ENCODE measurements around the gene PHACTR1. TPM values are rescaled to one million over a fixed set of nuclear protein-coding genes. Genes with fewer than 3 reads are reported as not detected.

The PHACTR1 gene
- total RNA-seq, 1 experiment from 2014 or later: 0.21 TPM

- H3K36me3 Mint-ChIP-seq (ENCODE audit: insufficient read depth, unreplicated experiment): no peaks in the 10 kb centered on the region
- TF ChIP-seq CTCF (IDR thresholded peaks at IDR 0.05; ENCODE audit: unreplicated experiment): no peak
- no TSS peak for BruUV-seq (replicated peaks)
- CTCF ChIA-PET: no interaction called here
- H3K4me1 Mint-ChIP-seq (ENCODE audit: low read depth, unreplicated experiment): no peaks in the 10 kb centered on the region
- no peak overlapping the region for H3K4me3 Mint-ChIP-seq (ENCODE audit: low read depth, unreplicated experiment)
- DNase-seq: no peak
- no peak overlapping the region for H3K27ac Mint-ChIP-seq (ENCODE audit: unreplicated experiment)
- intact Hi-C loops (cut with micrococcal nuclease; ENCODE audit: unreplicated experiment): no loop called here
- H3K9me3 Mint-ChIP-seq (ENCODE audit: low read depth, unreplicated experiment): no peaks in the 10 kb centered on the region
- H3K27me3 Mint-ChIP-seq (ENCODE audit: unreplicated experiment): peaks cover 41% of the 10 kb centered on the region
Measured at GRCh38 chr6:13058051-13058450, 341.5 kb downstream of the PHACTR1 start.

- no peak for DNase-seq
- no TSS peak for BruUV-seq (replicated peaks)
- TF ChIP-seq CTCF (IDR thresholded peaks at IDR 0.05; ENCODE audit: unreplicated experiment): no peak
- H3K27ac Mint-ChIP-seq (ENCODE audit: unreplicated experiment): no peak overlapping the region
- CTCF ChIA-PET: no interaction called here
- H3K4me1 Mint-ChIP-seq (ENCODE audit: low read depth, unreplicated experiment): no peaks in the 10 kb centered on the region
- no peak overlapping the region for H3K4me3 Mint-ChIP-seq (ENCODE audit: low read depth, unreplicated experiment)
- peaks cover 31% of the 10 kb centered on the region for H3K27me3 Mint-ChIP-seq (ENCODE audit: unreplicated experiment)
- H3K36me3 Mint-ChIP-seq (ENCODE audit: insufficient read depth, unreplicated experiment): no peaks in the 10 kb centered on the region
- intact Hi-C loops (cut with micrococcal nuclease; ENCODE audit: unreplicated experiment): no loop called here
- no peaks in the 10 kb centered on the region for H3K9me3 Mint-ChIP-seq (ENCODE audit: low read depth, unreplicated experiment)
Measured at GRCh38 chr6:13059026-13059425, 342.5 kb downstream of the PHACTR1 start.

- H3K9me3 Mint-ChIP-seq (ENCODE audit: low read depth, unreplicated experiment): no peaks in the 10 kb centered on the region
- intact Hi-C loops (cut with micrococcal nuclease; ENCODE audit: unreplicated experiment): no loop called here
- DNase-seq: no peak
- H3K4me1 Mint-ChIP-seq (ENCODE audit: low read depth, unreplicated experiment): no peaks in the 10 kb centered on the region
- peaks cover 1% of the 10 kb centered on the region for H3K27me3 Mint-ChIP-seq (ENCODE audit: unreplicated experiment)
- H3K27ac Mint-ChIP-seq (ENCODE audit: unreplicated experiment): no peak overlapping the region
- CTCF ChIA-PET: no interaction called here
- no peak for TF ChIP-seq CTCF (IDR thresholded peaks at IDR 0.05; ENCODE audit: unreplicated experiment)
- H3K36me3 Mint-ChIP-seq (ENCODE audit: insufficient read depth, unreplicated experiment): no peaks in the 10 kb centered on the region
- H3K4me3 Mint-ChIP-seq (ENCODE audit: low read depth, unreplicated experiment): no peak overlapping the region
- no TSS peak for BruUV-seq (replicated peaks)
Measured at GRCh38 chr6:13063300-13063918, 346.8 kb downstream of the PHACTR1 start.

GRCh38 chr6:13065581-13065980 lies 349.0 kb downstream of the PHACTR1 start:
- DNase-seq: no peak
- H3K4me1 Mint-ChIP-seq (ENCODE audit: low read depth, unreplicated experiment): no peaks in the 10 kb centered on the region
- no peaks in the 10 kb centered on the region for H3K36me3 Mint-ChIP-seq (ENCODE audit: insufficient read depth, unreplicated experiment)
- no peak for TF ChIP-seq CTCF (IDR thresholded peaks at IDR 0.05; ENCODE audit: unreplicated experiment)
- H3K4me3 Mint-ChIP-seq (ENCODE audit: low read depth, unreplicated experiment): no peak overlapping the region
- no TSS peak for BruUV-seq (replicated peaks)
- H3K9me3 Mint-ChIP-seq (ENCODE audit: low read depth, unreplicated experiment): no peaks in the 10 kb centered on the region
- peaks cover 19% of the 10 kb centered on the region for H3K27me3 Mint-ChIP-seq (ENCODE audit: unreplicated experiment)
- intact Hi-C loops (cut with micrococcal nuclease; ENCODE audit: unreplicated experiment): no loop called here
- no peak overlapping the region for H3K27ac Mint-ChIP-seq (ENCODE audit: unreplicated experiment)
- CTCF ChIA-PET: no interaction called here

All from Calu3 (cell line).